Stimulated activated naive CD8-positive, alpha-beta T cell treated with anti-CD3 and anti-CD28 coated beads, Interleukin-15, Interleukin-2, amounts not matched to agents 100 U/mL and 50 U/mL, for 24 hours (primary cell): Measurements from ENCODE around the gene GPR15LG.

Experiments used
- ATAC-seq: fragments of 150-1000 bp; cut with Tn5 transposase; one replicate; pipeline ENCODE4 v1.10.0; 2021
- DNase-seq: peaks from one replicate; pipeline ENCODE4 v3.0.0; 2021

The GPR15LG gene

DNA sequence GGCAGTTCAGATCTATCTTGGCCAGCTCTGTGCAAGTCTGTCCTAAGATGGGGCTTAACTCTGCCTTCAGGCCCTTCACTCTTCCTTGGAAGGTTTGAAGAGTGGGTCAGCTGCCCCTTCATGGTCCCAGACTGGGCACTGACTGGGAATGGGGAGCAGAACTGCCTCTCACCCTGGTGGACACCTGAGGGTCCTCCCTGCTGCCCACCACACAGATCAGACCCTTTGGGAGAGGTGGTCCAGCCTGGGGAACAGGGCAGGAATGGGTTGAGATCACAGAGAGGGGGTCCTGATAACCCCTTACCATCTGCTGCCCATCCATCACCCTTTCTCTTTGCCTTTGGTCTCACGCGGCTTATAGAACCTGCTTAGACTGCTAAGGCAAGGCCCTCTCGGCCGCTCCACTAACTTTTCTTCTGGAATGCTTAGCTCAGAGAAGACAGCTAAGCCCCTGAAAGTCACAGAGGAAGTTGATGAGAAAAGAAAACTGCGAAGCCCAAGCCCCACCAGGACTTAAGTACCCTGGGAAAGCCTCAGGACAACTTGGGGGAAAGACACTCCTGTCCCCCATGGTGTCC is 20.3 kb downstream of the GPR15LG start:
- no peak for DNase-seq
- ATAC-seq, result no peak

DNA sequence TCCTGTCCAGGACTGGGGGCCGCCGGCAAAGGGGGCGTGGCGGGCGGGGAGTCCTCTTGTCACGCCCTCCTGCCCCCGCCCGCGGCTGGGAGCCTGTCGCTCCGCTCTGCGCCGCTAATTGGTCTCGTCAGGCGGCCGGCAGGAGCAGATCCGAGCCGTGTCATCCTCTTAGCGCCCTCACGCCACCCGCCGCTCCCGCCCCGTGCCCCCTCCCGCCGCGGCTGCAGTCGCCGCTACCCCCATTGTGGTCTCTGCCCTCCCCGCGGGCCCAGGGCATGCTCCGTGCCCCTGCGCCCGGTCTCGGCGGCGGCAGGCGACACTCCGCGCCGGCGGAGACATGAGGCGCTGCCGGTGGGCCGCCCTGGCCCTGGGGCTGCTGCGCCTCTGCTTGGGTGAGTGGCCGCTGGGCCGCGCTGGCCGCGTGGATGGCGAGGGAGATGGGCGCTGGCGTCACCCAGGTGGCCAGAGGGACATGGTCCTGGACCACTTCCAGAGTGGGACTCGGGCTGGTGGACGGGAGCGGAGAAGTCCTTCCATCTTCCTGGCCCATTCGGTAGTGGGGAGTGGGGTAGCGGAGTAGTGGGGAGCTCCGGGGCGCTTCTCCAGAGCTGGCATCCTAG is 20.9 kb downstream of the GPR15LG start, which contains the start of gene CDHR1:
Gene CDHR1, plus strand, starts transcription at position 114 of the 620 bp plus-strand sequence. Its CDS starts 224 bp downstream, at position 338.
- DNase-seq, result peak; percentile 65
- ATAC-seq, result peak; percentile 74

GRCh38 chr10:84195044-84195830 is 21.6 kb downstream of the GPR15LG start:
- DNase-seq, result no peak
- ATAC-seq, result no peak

GRCh38 chr10:84196083-84196482 is 22.5 kb downstream of the GPR15LG start:
- ATAC-seq (no peak), DNase-seq (no peak)

GRCh38 chr10:84196941-84197340 is 23.3 kb downstream of the GPR15LG start:
- ATAC-seq (no peak), DNase-seq (no peak)

DNA sequence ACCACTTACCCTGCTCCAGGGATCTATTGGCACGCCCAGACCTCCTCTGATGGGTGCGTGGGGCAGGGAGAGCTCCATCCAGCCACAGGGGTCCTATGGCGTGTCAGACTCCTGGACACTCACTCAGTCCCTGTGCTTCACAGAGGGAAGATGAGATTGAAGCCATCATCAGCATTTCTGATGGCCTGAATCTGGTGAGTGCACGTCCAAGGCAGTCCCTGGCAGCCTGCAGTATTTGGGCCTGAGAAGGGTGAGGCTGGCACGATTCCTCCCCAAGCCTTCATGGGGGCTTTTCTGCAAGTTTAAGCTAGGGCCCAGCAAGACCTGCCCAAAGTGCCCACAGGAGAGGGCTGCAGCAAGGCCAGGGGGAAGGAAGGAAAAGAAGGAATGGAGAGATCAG is 24.0 kb downstream of the GPR15LG start:
- no peak for ATAC-seq

GRCh38 chr10:84198206-84198915 is 24.8 kb downstream of the GPR15LG start:
- no peak for ATAC-seq
- DNase-seq, result no peak

More for the DNA sequence above, 24.0 kb downstream of the GPR15LG start:
- DNase-seq, result no peak

- no peak for ATAC-seq
- DNase-seq, result no peak
These were observed 27.1 kb downstream of the GPR15LG start for GRCh38 chr10:84200537-84201243.

GRCh38 chr10:84201244-84201606 is 27.6 kb downstream of the GPR15LG start:
- ATAC-seq (no peak), DNase-seq (no peak)

- DNase-seq (no peak), ATAC-seq (no peak)
These were observed 28.1 kb downstream of the GPR15LG start for GRCh38 chr10:84201682-84202081.

DNA sequence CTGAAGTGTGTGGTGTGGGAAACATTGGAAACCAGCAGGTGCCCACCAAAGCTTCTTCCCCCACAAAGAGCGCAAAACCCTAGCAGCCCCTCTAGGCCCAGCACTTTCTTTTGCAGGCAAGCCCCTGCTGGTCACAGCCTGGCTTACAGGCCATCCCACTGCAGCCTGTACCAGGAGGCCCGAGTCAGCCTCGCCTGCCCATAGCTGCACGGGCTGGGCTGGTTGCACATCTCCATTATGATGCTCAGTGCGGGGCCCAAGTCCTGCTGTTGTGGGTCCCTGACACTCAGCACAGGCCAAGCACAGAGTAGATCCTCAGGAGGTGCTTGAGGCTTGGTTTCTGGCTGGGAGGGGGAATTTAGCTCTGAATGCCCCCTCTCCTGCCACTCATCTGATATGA is 28.7 kb downstream of the GPR15LG start:
- DNase-seq (no peak), ATAC-seq (no peak)

DNA sequence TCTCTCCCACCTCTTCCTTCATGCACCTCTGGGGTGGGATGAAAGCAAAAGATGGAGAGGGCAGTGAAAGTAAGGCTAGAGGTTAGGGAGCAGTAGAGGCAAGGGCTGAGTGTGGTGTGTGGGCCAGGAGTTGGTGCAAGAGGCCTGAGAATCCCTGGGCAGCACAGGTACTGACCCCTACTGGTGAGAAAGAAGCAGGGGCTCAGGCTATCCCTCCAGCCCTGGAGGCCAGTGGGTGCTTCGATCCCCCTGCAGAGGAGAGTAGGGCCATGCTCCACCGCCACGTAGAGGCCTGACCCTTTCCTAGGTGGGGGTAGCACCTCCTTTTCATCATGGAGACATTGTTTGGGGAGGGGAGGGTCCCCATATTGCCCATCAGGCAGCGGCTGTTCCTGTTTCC is 30.5 kb downstream of the GPR15LG start:
- ATAC-seq (no peak), DNase-seq (no peak)

GRCh38 chr10:84204610-84205009 is 31.0 kb downstream of the GPR15LG start:
- ATAC-seq (no peak), DNase-seq (no peak)

- ATAC-seq (peak; percentile 73), DNase-seq (peak; percentile 80)
These were observed 31.6 kb downstream of the GPR15LG start for GRCh38 chr10:84205049-84205852.

GRCh38 chr10:84205853-84206525 is 32.4 kb downstream of the GPR15LG start:
- ATAC-seq (no peak), DNase-seq (no peak)

GRCh38 chr10:84208023-84208422 is 34.4 kb downstream of the GPR15LG start:
- ATAC-seq (no peak), DNase-seq (no peak)

DNA sequence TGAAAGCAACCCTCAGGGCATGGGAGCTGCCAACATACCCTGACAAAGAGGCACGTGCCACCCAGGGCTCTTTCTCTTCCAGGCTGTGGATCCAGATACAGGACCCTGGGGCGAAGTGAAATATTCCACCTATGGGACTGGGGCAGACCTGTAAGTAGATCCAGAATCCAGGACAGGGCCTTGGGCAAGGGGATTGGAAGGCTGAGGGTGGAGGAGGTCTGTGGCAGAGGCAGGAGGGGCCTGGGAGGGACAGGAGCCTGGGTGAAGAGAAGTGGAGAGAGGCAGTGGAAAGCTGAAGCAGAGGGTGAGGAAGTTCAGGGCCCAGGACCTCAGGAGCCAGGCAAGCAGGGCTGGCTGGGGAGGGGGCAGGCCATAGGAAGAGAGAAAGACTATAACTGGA is 38.0 kb downstream of the GPR15LG start:
- no peak for ATAC-seq
- DNase-seq, result no peak

DNA sequence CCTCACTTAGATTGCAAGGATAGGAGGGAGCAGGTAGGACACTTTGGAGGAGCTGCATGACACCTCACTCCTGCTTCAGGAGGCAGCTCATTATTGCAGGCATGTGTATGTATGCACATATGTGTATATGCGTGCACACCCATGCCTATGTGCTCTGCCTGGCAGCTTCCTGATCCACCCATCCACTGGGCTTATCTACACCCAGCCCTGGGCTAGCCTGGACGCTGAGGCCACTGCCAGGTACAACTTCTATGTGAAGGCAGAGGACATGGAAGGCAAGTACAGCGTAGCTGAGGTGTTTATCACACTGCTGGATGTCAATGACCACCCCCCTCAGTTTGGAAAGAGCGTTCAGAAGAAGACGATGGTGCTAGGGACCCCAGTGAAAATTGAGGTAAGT is 38.4 kb downstream of the GPR15LG start:
- ATAC-seq, result no peak
- DNase-seq, result no peak

DNA sequence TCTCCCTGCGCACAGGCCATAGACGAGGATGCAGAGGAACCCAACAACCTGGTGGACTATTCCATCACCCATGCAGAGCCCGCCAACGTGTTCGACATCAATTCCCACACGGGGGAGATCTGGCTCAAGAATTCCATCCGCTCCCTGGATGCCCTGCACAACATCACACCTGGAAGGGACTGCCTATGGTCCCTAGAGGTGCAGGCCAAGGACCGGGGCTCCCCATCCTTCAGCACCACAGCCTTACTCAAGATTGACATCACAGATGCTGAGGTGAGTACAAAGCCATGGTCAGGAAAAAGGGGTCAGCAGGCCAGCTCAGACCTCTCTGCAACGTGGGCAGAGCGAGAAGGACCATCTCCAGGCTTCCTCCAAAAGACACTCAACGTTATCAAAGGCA is 39.5 kb downstream of the GPR15LG start:
- no peak for DNase-seq

GRCh38 chr10:84214046-84214572 is 40.5 kb downstream of the GPR15LG start:
- DNase-seq (no peak), ATAC-seq (no peak)

More for the DNA sequence above, 39.5 kb downstream of the GPR15LG start:
- no peak for ATAC-seq
